PFSK-1 (cell line): ENCODE data around the gene STXBP1.

Experiments
- FOXP2 ChIP-seq: optimal IDR thresholded peaks from 2 replicates; pipeline ENCODE3; 2011; ENCODE audit warnings: borderline replicate concordance, control low read depth, inconsistent platforms; ENCODE audit not compliant: insufficient read depth; ENCODE audit errors: extremely low read length, extremely low read depth
- POLR2AphosphoS5 ChIP-seq: IDR thresholded peaks from 2 replicates; pipeline ENCODE4 v1.6.1; 2012; ENCODE audit warnings: low read depth, mild to moderate bottlenecking, control low read depth, low read length, moderate library complexity
- SIN3A ChIP-seq: IDR thresholded peaks from 2 replicates; pipeline ENCODE4 v1.6.1; 2012; ENCODE audit warnings: mild to moderate bottlenecking, low read length, moderate library complexity, borderline replicate concordance; ENCODE audit not compliant: insufficient read depth
- TAF1 ChIP-seq: IDR thresholded peaks from 2 replicates; pipeline ENCODE4 v1.6.1; 2012; ENCODE audit warnings: low read length, control low read depth, borderline replicate concordance; ENCODE audit not compliant: insufficient read depth
- TF ChIP-seq, protein P1 (sequence below), 2 experiments: IDR thresholded peaks; 2 replicates each; pipeline versions ENCODE4 v1.6.1 to v1.8.0; 2011 to 2012; ENCODE audit warnings: low read depth in 2 of 2, low read length in 2 of 2, control low read depth in 1 of 2, inconsistent platforms in 1 of 2, mild to moderate bottlenecking in 1 of 2, moderate library complexity in 1 of 2; ENCODE audit not compliant: insufficient read depth in 1 of 2

The STXBP1 gene

DNA sequence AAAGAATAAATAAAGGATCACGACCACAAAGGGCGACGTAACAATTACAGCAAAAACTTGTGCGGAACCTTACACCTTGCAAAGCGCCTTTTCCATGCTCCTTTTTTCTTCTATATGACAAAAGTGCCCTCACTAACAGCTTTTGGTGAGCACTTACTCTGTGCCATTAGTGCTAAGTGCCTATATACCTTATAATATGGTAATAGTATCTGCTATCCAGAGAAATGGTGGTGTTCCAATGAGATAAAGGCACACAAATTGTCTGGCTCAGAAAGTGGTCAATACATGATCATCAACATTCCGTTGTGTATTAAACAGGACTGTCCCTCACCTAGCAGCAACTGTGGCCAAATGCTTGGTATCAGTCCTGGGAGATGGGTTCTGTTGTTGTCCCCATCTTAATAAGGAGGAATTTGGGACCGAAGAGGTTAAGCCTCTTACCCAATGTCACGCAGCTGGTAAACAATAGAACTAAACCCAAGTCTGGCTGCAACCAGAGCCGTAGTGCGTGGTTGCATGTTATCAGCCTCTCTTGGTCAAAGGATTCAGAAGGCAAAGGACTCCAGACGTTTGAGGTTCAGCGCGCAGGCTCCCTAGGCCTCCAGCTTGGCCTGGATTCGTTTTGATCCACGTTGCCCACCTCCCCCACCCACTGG is 123.6 kb downstream of the STXBP1 start:
- TF ChIP-seq POLR2AphosphoS5 (no peak), FOXP2 (no peak)

DNA sequence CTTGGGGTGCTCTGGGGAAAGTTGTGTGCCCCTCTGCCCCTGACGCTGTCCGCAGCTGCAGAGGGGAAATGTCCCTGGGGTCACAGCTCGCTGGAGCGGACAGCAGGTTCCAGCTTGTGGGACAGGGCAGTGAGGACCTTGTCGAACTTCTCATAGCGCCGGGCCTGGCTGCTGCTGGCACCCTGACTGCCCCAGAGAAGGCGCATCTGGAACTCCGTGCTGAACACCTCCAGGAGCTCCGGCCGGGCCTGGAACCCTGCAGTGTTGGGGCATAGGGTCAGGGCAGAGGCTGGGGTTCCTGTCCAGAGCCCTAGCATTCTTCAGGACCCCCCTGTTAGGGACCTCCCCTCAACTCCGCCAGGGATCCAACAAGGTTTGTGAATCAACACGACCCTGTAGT is 126.6 kb downstream of the STXBP1 start:
- no peak for TF ChIP-seq FOXP2
- TF ChIP-seq, protein P1, sequence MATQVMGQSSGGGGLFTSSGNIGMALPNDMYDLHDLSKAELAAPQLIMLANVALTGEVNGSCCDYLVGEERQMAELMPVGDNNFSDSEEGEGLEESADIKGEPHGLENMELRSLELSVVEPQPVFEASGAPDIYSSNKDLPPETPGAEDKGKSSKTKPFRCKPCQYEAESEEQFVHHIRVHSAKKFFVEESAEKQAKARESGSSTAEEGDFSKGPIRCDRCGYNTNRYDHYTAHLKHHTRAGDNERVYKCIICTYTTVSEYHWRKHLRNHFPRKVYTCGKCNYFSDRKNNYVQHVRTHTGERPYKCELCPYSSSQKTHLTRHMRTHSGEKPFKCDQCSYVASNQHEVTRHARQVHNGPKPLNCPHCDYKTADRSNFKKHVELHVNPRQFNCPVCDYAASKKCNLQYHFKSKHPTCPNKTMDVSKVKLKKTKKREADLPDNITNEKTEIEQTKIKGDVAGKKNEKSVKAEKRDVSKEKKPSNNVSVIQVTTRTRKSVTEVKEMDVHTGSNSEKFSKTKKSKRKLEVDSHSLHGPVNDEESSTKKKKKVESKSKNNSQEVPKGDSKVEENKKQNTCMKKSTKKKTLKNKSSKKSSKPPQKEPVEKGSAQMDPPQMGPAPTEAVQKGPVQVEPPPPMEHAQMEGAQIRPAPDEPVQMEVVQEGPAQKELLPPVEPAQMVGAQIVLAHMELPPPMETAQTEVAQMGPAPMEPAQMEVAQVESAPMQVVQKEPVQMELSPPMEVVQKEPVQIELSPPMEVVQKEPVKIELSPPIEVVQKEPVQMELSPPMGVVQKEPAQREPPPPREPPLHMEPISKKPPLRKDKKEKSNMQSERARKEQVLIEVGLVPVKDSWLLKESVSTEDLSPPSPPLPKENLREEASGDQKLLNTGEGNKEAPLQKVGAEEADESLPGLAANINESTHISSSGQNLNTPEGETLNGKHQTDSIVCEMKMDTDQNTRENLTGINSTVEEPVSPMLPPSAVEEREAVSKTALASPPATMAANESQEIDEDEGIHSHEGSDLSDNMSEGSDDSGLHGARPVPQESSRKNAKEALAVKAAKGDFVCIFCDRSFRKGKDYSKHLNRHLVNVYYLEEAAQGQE (IDR thresholded peaks at IDR 0.05; ENCODE audit: insufficient read depth in 1 of 2, low read depth in 2 of 2, low read length in 2 of 2): no peak

DNA sequence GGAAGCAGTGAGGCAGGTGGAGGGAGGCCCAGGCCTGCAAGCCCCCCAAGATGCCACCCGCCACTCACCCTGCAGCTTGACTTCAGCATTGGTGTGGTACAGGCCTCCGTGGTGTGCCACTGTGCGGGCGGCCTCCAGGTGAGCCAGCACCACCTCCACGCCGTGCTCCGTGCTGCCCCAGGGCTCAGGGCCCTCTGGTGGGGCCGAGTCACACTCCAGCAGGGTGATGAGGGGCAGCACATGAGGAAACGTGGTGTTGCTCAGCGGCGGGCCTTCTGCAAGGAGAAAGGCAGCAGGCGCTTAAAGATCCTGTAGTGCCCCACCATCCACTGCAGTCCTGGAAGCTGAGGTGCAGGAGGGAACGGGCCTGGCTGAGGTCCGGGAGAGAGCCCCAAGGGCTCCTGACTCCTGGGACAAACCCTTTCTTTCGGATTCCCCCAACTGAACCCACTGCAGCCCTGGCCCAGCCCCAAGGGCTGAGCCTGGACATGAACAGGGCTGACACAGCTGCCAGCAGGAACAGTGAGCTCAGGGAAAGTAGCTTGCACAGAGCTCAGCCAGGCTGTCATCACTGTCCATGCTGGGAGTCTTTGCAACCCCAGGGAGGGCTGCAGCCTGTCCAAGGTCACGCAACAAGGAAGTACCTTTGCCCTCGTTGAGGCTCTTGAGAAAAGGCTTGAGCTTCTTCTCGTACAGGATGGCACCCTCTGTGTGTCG is 127.7 kb downstream of the STXBP1 start:
- TF ChIP-seq, protein P1 (IDR thresholded peaks at IDR 0.05; ENCODE audit: insufficient read depth in 1 of 2, low read depth in 2 of 2, low read length in 2 of 2): no peak
- TF ChIP-seq SIN3A (no peak), TAF1 (no peak), FOXP2 (no peak), POLR2AphosphoS5 (no peak)

DNA sequence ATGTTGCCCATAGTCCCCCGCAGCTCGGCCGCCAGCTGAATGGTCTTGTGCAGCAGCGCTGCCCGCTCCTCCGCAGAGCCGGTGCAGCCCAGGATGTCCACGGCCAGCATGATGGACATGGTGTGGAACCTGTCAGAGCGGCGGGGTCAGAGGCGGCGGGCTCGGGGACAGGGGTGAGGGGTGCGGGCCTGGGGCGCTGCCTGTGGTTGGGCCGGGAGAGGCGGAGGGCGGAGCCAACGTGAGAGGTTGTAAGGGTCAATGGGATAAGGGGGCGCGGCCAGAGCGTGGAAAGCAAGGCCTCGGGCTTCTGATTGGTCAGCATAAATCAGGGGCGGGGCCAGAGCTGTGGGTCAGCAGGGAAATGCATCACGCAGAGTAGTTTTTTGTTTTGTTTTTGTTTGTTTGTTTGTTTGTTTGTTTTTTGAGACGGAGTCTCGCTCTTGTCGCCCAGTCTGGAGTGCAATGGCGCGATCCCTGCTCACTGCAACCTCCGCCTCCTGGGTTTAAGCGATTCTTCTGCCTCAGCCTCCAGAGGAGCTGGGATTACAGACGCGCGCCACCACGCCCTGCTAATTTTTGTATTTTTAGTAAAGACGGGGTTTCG is 129.9 kb downstream of the STXBP1 start:
- TF ChIP-seq TAF1 (no peak), FOXP2 (no peak), SIN3A (no peak), POLR2AphosphoS5 (no peak)
- TF ChIP-seq, protein P1 (IDR thresholded peaks at IDR 0.05; ENCODE audit: insufficient read depth in 1 of 2, low read depth in 2 of 2, low read length in 2 of 2): no peak
